DND-41 (cell line): Measurements from ENCODE around the gene ZNF236.

Source experiments
- ATAC-seq: fragments of 200-7000 bp; cut with Tn5 transposase; 3 replicates; pipeline ENCODE4 v1.9.1; 2021; ENCODE audit warnings: low read depth; ENCODE audit not compliant: insufficient read depth
- DNase-seq: peaks from one replicate; pipeline ENCODE4 v3.0.0-alpha.2; 2020
- H2AFZ ChIP-seq: 2 replicates; pipeline ENCODE4 v1.6.0; 2012; ENCODE audit warnings: low read depth, low read length
- H3K27ac ChIP-seq: 2 replicates; pipeline ENCODE4 v1.5.1; 2012; ENCODE audit warnings: low read length, inconsistent platforms
- H3K27me3 ChIP-seq: fragments of 200-600 bp; sonication (generic); 2 replicates; pipeline ENCODE4 v1.6.0; 2012; ENCODE audit warnings: low read length, mild to moderate bottlenecking, inconsistent platforms; ENCODE audit not compliant: insufficient read depth, poor library complexity
- H3K36me3 ChIP-seq: 2 replicates; pipeline ENCODE4 v1.5.1; 2012; ENCODE audit warnings: low read length, inconsistent platforms; ENCODE audit not compliant: insufficient read depth
- H3K4me1 ChIP-seq: 2 replicates; pipeline ENCODE4 v1.5.1; 2012; ENCODE audit warnings: mild to moderate bottlenecking, low read length; ENCODE audit not compliant: insufficient read depth
- H3K4me2 ChIP-seq: 2 replicates; pipeline ENCODE4 v1.6.0; 2012; ENCODE audit warnings: mild to moderate bottlenecking, moderate library complexity, low read length, inconsistent platforms; ENCODE audit not compliant: insufficient read depth
- H3K4me3 ChIP-seq, 2 experiments: fragments of 200-600 bp in 1 of 2; shearing (Covaris generic) in 1 of 2; 2 replicates each; pipeline ENCODE4 v1.5.1; 2012 to 2016; ENCODE audit warnings: inconsistent platforms in 2 of 2, low read length in 2 of 2, mild to moderate bottlenecking in 2 of 2, low read depth in 1 of 2, moderate library complexity in 1 of 2
- H3K79me2 ChIP-seq: 2 replicates; pipeline ENCODE4 v1.6.0; 2012; ENCODE audit warnings: low read length, inconsistent platforms; ENCODE audit not compliant: insufficient read depth
- H3K9ac ChIP-seq: 2 replicates; pipeline ENCODE4 v1.6.0; 2012; ENCODE audit warnings: low read depth, mild to moderate bottlenecking, inconsistent platforms, low read length, moderate library complexity
- H3K9me3 ChIP-seq: 2 replicates; pipeline ENCODE4 v1.5.1; 2012; ENCODE audit warnings: low read length, moderate library complexity, mild to moderate bottlenecking, inconsistent platforms; ENCODE audit not compliant: insufficient read depth, severe bottlenecking
- H4K20me1 ChIP-seq: 2 replicates; pipeline ENCODE4 v1.6.0; 2012; ENCODE audit warnings: low read length; ENCODE audit not compliant: insufficient read depth
- EZH2 ChIP-seq: IDR thresholded peaks from 3 replicates; pipeline ENCODE4 v1.6.1; 2012; ENCODE audit warnings: borderline replicate concordance, low read depth, mild to moderate bottlenecking, moderate library complexity, low read length, inconsistent platforms; ENCODE audit not compliant: severe bottlenecking
- TF ChIP-seq, protein P1 (sequence below): IDR thresholded peaks from 2 replicates; pipeline ENCODE4 v1.5.1; 2012; ENCODE audit warnings: borderline replicate concordance, low read length, moderate library complexity, mild to moderate bottlenecking; ENCODE audit not compliant: poor library complexity, severe bottlenecking; ENCODE audit errors: extremely low read depth

ZNF236 gene

GRCh38 chr18:76794326-76794725 is 28.0 kb upstream of the ZNF236 start:
- ATAC-seq (no peak), DNase-seq (no peak)
- H3K36me3 ChIP-seq, result no peaks in the 10 kb centered on the region
- H3K9ac ChIP-seq, result no peak overlapping the region
- H3K4me3 ChIP-seq, result no peak overlapping the region
- no peak overlapping the region for H2AFZ ChIP-seq
- no peak overlapping the region for H3K4me2 ChIP-seq
- peaks cover 18% of the 10 kb centered on the region for H3K9me3 ChIP-seq
- no peaks in the 10 kb centered on the region for H4K20me1 ChIP-seq
- TF ChIP-seq, protein P1, sequence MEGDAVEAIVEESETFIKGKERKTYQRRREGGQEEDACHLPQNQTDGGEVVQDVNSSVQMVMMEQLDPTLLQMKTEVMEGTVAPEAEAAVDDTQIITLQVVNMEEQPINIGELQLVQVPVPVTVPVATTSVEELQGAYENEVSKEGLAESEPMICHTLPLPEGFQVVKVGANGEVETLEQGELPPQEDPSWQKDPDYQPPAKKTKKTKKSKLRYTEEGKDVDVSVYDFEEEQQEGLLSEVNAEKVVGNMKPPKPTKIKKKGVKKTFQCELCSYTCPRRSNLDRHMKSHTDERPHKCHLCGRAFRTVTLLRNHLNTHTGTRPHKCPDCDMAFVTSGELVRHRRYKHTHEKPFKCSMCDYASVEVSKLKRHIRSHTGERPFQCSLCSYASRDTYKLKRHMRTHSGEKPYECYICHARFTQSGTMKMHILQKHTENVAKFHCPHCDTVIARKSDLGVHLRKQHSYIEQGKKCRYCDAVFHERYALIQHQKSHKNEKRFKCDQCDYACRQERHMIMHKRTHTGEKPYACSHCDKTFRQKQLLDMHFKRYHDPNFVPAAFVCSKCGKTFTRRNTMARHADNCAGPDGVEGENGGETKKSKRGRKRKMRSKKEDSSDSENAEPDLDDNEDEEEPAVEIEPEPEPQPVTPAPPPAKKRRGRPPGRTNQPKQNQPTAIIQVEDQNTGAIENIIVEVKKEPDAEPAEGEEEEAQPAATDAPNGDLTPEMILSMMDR, result no peak
- TF ChIP-seq EZH2, result no peak
- H3K4me1 ChIP-seq, result no peaks in the 10 kb centered on the region
- H3K79me2 ChIP-seq, result no peaks in the 10 kb centered on the region
- H3K27me3 ChIP-seq, result no peaks in the 10 kb centered on the region
- no peak overlapping the region for H3K27ac ChIP-seq

- no peak overlapping the region for H2AFZ ChIP-seq
- no peak for ATAC-seq
- no peak overlapping the region for H3K27ac ChIP-seq
- no peak overlapping the region for H3K4me3 ChIP-seq
- H3K79me2 ChIP-seq, result no peaks in the 10 kb centered on the region
- no peak overlapping the region for H3K9ac ChIP-seq
- no peaks in the 10 kb centered on the region for H3K27me3 ChIP-seq
- H4K20me1 ChIP-seq, result no peaks in the 10 kb centered on the region
- peaks cover 6% of the 10 kb centered on the region; the same call in 1 of the 2 replicates for H3K4me1 ChIP-seq
- no peak for DNase-seq
- H3K36me3 ChIP-seq, result no peaks in the 10 kb centered on the region
- TF ChIP-seq EZH2, result no peak
- TF ChIP-seq, protein P1, result no peak
- H3K4me2 ChIP-seq, result no peak overlapping the region
- H3K9me3 ChIP-seq, result no peaks in the 10 kb centered on the region
These were observed 20.5 kb upstream of the ZNF236 start for GRCh38 chr18:76801567-76802505.

- no peaks in the 10 kb centered on the region for H3K79me2 ChIP-seq
- no peaks in the 10 kb centered on the region for H3K27me3 ChIP-seq
- H2AFZ ChIP-seq, result no peak overlapping the region
- H4K20me1 ChIP-seq, result no peaks in the 10 kb centered on the region
- ATAC-seq, result no peak
- no peak overlapping the region for H3K4me3 ChIP-seq
- DNase-seq, result no peak
- H3K4me1 ChIP-seq, result peaks cover 6% of the 10 kb centered on the region; the same call in 1 of the 2 replicates
- no peak overlapping the region for H3K4me2 ChIP-seq
- no peak overlapping the region for H3K9ac ChIP-seq
- no peaks in the 10 kb centered on the region for H3K36me3 ChIP-seq
- H3K9me3 ChIP-seq, result no peaks in the 10 kb centered on the region
- H3K27ac ChIP-seq, result no peak overlapping the region
- TF ChIP-seq EZH2, result no peak
- TF ChIP-seq, protein P1, result no peak
These were observed 18.9 kb upstream of the ZNF236 start for GRCh38 chr18:76803413-76803812.
